Measurements from ENCODE around the gene TPSG1.

DNA sequence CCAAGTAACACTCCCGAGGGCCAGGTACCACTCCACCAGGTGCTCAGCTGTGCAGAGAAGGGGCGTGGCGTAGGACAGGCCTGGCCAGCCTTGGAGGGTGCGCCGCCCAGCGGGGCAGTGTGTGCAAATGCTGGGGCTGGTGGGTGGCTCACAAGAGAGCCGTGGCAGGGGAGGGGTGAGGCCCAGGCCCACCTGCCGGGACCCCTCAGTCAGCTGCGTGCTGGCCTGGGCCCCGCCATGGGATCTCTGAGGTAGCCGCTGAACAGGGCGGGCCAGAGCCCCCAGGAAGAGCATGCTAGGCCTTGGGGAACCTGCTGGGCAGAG, 8.8 kb downstream of the TPSG1 start:
- no peak for TF ChIP-seq POLR2A (IDR thresholded peaks at IDR 0.05; ENCODE audit: extremely low read depth, insufficient read length)
- TF ChIP-seq, protein P1, sequence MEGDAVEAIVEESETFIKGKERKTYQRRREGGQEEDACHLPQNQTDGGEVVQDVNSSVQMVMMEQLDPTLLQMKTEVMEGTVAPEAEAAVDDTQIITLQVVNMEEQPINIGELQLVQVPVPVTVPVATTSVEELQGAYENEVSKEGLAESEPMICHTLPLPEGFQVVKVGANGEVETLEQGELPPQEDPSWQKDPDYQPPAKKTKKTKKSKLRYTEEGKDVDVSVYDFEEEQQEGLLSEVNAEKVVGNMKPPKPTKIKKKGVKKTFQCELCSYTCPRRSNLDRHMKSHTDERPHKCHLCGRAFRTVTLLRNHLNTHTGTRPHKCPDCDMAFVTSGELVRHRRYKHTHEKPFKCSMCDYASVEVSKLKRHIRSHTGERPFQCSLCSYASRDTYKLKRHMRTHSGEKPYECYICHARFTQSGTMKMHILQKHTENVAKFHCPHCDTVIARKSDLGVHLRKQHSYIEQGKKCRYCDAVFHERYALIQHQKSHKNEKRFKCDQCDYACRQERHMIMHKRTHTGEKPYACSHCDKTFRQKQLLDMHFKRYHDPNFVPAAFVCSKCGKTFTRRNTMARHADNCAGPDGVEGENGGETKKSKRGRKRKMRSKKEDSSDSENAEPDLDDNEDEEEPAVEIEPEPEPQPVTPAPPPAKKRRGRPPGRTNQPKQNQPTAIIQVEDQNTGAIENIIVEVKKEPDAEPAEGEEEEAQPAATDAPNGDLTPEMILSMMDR (IDR thresholded peaks at IDR 0.05; ENCODE audit: low read depth, low read length): no peak

All from NB4 (cell line).